Measurements from ENCODE around the gene ING4. TPM values are rescaled to one million over a fixed set of nuclear protein-coding genes. Genes with fewer than 3 reads are reported as not detected.
A peak's percentile ranks its signal among the peaks of the same experiment; 100 is the strongest.

ING4 gene
- total RNA-seq, 4 donors from 2014 or later = 12.8 to 28.9 (median 19.7) TPM

DNA sequence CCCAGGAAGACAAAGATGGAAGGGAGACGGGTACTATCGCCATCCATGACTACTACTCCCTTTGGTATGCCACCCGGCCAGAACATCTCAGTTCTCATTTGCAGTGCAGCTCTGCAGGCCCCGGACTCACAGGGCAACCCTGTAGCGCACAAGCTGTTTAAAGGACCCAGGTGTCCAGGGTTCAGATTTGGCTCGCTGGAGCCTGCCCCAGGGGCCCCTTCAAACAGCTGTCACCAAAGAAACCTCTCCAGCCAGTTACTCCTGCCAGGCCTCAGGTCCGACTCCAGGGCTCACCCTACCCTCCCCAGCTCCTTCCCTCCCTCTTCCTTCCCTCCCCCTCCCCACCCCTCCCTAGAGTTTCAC is 50.3 kb downstream of the ING4 start:
- no peaks in the 10 kb centered on the region for H3K36me3 ChIP-seq
- DNase-seq = no peak
- intact Hi-C loops (cut with DNase I; ENCODE audit: low total_unique reads) = loop anchor here (1.0 kb wide), 1 partner anchor 77 kb away; the partner anchor contains the start of gene ZNF384
- H3K9me3 ChIP-seq = no peaks in the 10 kb centered on the region
- peaks cover 22 to 30% of the 10 kb centered on the region in 2 donors for H3K4me1 ChIP-seq
- peak overlapping the region; percentile 74 to 93 (median 84) for H3K27ac ChIP-seq
- in situ Hi-C loops (cut with MboI; ENCODE audit: low sequenced_read_pairs in 4 of 4) = no loop called here
- ATAC-seq = no peak
- no peaks in the 10 kb centered on the region for H3K27me3 ChIP-seq
- TF ChIP-seq CTCF (IDR thresholded peaks at IDR 0.05 in 4 of 5, conservative IDR thresholded peaks at IDR 0.05 in 1 of 5) (no peak), POLR2A (IDR thresholded peaks at IDR 0.05) (no peak)
- H3K4me3 ChIP-seq = peak overlapping the region in 1 of 4 donors; percentile 24

- Histone ChIP-seq H3K4me3 (no peak overlapping the region), H3K4me1 (peaks cover 23 to 30% of the 10 kb centered on the region in 2 donors), H3K9me3 (no peaks in the 10 kb centered on the region), H3K27ac (peak overlapping the region in 2 of 4 donors; percentile 85 to 93), H3K36me3 (no peaks in the 10 kb centered on the region), H3K27me3 (no peaks in the 10 kb centered on the region)
- TF ChIP-seq CTCF (IDR thresholded peaks at IDR 0.05 in 4 of 5, conservative IDR thresholded peaks at IDR 0.05 in 1 of 5) (no peak), POLR2A (IDR thresholded peaks at IDR 0.05) (no peak)
- in situ Hi-C loops (cut with MboI; ENCODE audit: low sequenced_read_pairs in 4 of 4) = no loop called here
- DNase-seq = no peak
- intact Hi-C loops (cut with DNase I; ENCODE audit: low total_unique reads) = no loop called here
- ATAC-seq = no peak
Observed at GRCh38 chr12:6612247-6612646, 50.7 kb downstream of the ING4 start.

DNA sequence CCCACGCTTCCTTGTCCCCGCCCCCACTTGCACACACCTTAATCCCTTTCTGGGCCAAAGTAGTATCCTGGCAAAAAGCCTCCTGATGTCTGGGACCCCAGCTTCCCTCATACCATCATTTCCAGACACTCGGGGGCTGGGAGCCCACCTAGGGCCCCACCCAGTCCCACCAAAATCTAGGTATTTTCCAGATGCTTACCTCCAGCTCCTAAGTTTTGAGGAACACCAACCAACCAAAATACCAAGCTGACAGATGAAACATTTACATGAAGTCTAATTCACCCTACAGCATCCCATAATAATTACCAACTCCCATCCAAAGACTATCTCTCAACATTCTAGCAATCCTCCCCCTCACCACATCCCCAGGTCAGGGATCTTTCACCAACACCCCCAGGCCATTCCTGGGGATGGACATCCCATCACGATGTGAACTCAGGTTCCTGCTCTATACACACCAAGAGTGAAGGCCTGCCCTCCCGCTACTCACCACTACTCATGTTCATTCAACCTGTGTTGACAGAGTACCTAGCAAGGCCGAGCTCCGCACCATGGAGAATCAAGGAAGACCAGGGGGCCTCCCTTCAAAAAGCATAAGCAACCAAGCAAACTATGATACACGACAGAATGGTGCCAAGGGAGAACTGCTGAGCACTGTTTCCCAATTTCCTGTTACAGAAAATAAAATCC is 54.2 kb downstream of the ING4 start:
- TF ChIP-seq CTCF (IDR thresholded peaks at IDR 0.05 in 4 of 5, conservative IDR thresholded peaks at IDR 0.05 in 1 of 5) = no peak
- no peak for TF ChIP-seq POLR2A (IDR thresholded peaks at IDR 0.05)
- Histone ChIP-seq H3K4me1 (peaks cover 43 to 51% of the 10 kb centered on the region in 2 donors), H3K27me3 (no peaks in the 10 kb centered on the region), H3K27ac (peak overlapping the region; percentile 95 to 99 (median 97)), H3K4me3 (no peak overlapping the region), H3K9me3 (no peaks in the 10 kb centered on the region), H3K36me3 (no peaks in the 10 kb centered on the region)
- intact Hi-C loops (cut with DNase I; ENCODE audit: low total_unique reads) = loop anchor here (2.0 to 5.0 kb wide), 2 partner anchors 80 to 271 kb away; partner anchors contain the start of gene ZNF384
- no peak for ATAC-seq
- in situ Hi-C loops (cut with MboI; ENCODE audit: low sequenced_read_pairs in 4 of 4) = no loop called here
- no peak for DNase-seq

DNA sequence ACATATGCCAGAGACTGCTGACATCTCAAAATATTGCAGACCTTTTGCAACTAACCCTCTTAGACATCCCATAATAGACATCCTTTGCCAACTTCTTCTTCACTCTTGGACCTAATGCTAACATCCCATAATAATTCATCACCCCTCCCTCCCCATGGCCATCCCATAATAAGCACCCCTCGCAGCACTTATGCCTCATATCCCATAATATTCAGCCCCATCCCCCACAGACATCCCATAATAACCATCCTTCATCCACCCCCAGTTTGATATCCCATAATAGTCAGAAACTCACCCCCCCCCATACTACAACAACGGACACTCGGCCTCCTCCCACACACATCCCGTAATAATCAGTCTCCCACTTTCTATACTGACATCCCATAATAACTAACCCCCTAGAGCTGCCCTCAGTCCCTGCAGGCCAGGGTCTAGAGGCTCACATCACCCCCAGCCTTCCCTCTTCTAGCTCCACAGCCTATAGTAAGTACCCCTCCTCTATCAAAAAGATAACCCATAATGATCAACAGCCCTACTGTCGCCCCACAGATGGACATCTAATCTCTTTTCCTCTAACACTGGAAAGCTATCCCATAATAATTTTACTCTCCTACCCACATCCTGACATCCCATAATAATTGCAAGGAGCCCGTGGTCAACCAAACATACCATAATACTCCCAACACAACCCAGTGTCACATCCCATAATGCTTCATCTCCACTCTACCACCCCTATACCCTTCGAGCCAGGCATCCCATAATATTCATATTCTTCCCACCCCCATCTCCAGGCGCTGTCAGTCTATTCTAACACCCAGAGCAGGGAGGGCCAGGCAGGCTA is 54.9 kb downstream of the ING4 start:
- H3K27ac ChIP-seq = peak overlapping the region; percentile 95 to 99 (median 97)
- H3K36me3 ChIP-seq = no peaks in the 10 kb centered on the region
- H3K4me3 ChIP-seq = peak overlapping the region in 1 of 4 donors; percentile 98
- TF ChIP-seq POLR2A (IDR thresholded peaks at IDR 0.05) = no peak
- no peaks in the 10 kb centered on the region for H3K27me3 ChIP-seq
- intact Hi-C loops (cut with DNase I; ENCODE audit: low total_unique reads) = loop anchor here (1.0 to 5.0 kb wide), 5 partner anchors 39 to 271 kb away; partner anchors contain the start of genes GAPDH, NOP2 and ZNF384
- ATAC-seq (peak; percentile 18 to 34), DNase-seq (peak in 1 of 2 donors; percentile 52)
- peaks cover 44 to 52% of the 10 kb centered on the region in 2 donors for H3K4me1 ChIP-seq
- in situ Hi-C loops (cut with MboI; ENCODE audit: low sequenced_read_pairs in 4 of 4) = no loop called here
- no peaks in the 10 kb centered on the region for H3K9me3 ChIP-seq
